GM12878 (cell line): ENCODE data around the gene TCL1B. TPM values are rescaled to one million over a fixed set of nuclear protein-coding genes. Genes with fewer than 3 reads are reported as not detected.
A peak's percentile ranks its signal among the peaks of the same experiment; 100 is the strongest.

Source experiments
- CBX3 ChIP-seq: fragments of 200-600 bp; sonication (generic); IDR thresholded peaks from 2 replicates; pipeline ENCODE4 v1.6.1; 2016; ENCODE audit warnings: low read depth, borderline replicate concordance
- CHD1 ChIP-seq: IDR thresholded peaks from 2 replicates; pipeline ENCODE4 v1.6.1; 2012; ENCODE audit warnings: low read depth, low read length, improper control_type of control experiment
- E2F8 ChIP-seq: fragments of 450-650 bp; IDR thresholded peaks from 2 replicates; pipeline ENCODE4 v1.6.1; 2018; ENCODE audit warnings: mild to moderate bottlenecking, low read depth, moderate library complexity; ENCODE audit not compliant: partially characterized antibody
- EED ChIP-seq: sonication (generic); IDR thresholded peaks from 2 replicates; pipeline ENCODE4 v1.6.1; 2016; ENCODE audit warnings: antibody characterized with exemption, low read depth
- HSF1 ChIP-seq: fragments of 150-350 bp; IDR thresholded peaks from 2 replicates; pipeline ENCODE4 v1.6.1; 2014; ENCODE audit warnings: mild to moderate bottlenecking, low read depth, low read length
- JUNB ChIP-seq: IDR thresholded peaks from 2 replicates; pipeline ENCODE4 v1.6.1; 2016; ENCODE audit warnings: antibody characterized with exemption, mild to moderate bottlenecking
- NFXL1 ChIP-seq: fragments of 450-650 bp; IDR thresholded peaks from 2 replicates; pipeline ENCODE4 v1.6.1; 2017; ENCODE audit warnings: antibody characterized with exemption, mild to moderate bottlenecking, borderline replicate concordance
- NR2F1 ChIP-seq: fragments of 450-650 bp; conservative IDR thresholded peaks from 2 replicates; pipeline ENCODE4 v1.6.1; 2017; ENCODE audit warnings: mild to moderate bottlenecking
- PAX8 ChIP-seq: fragments of 450-650 bp; IDR thresholded peaks from 2 replicates; pipeline ENCODE4 v1.6.1; 2017; ENCODE audit warnings: mild to moderate bottlenecking, moderate library complexity
- RCOR1 ChIP-seq: conservative IDR thresholded peaks from 2 replicates; pipeline ENCODE4 v1.6.1; 2012; ENCODE audit warnings: low read depth, low read length, improper control_type of control experiment
- RUNX3 ChIP-seq: IDR thresholded peaks from 2 replicates; pipeline ENCODE4 v1.6.1; 2012; ENCODE audit warnings: low read length, inconsistent platforms
- SP1 ChIP-seq: IDR thresholded peaks from one replicate; pipeline ENCODE4 v1.6.1; 2011; ENCODE audit warnings: low read depth, low read length
- SRF ChIP-seq, 2 experiments: IDR thresholded peaks; 2 replicates each; pipeline ENCODE4 v1.6.1; 2011; ENCODE audit warnings: low read depth in 2 of 2, low read length in 2 of 2, mild to moderate bottlenecking in 1 of 2, moderate library complexity in 1 of 2
- STAT3 ChIP-seq: IDR thresholded peaks from 2 replicates; pipeline ENCODE4 v1.6.1; 2011; ENCODE audit warnings: low read depth, low read length, improper control_type of control experiment
- TAF1 ChIP-seq: IDR thresholded peaks from 2 replicates; pipeline ENCODE4 v1.6.1; 2011; ENCODE audit warnings: mild to moderate bottlenecking, low read depth, low read length, borderline replicate concordance
- YY1 ChIP-seq: IDR thresholded peaks from 2 replicates; pipeline ENCODE4 v1.6.1; 2011; ENCODE audit warnings: low read depth, mild to moderate bottlenecking, low read length
- ZNF384 ChIP-seq: IDR thresholded peaks from 2 replicates; pipeline ENCODE4 v1.6.1; 2012; ENCODE audit warnings: low read depth, mild to moderate bottlenecking, low read length, improper control_type of control experiment, borderline replicate concordance
- ZSCAN29 ChIP-seq: fragments of 450-650 bp; IDR thresholded peaks from 2 replicates; pipeline ENCODE4 v1.6.1; 2017; ENCODE audit warnings: mild to moderate bottlenecking, moderate library complexity
- polyA plus RNA-seq, 11 experiments: library from polyadenylated mRNA; depleted of rRNA in 4 of 11; unstranded in 6 of 11; stranded (reverse) in 5 of 11; fragments of >200 nt; fragmentation: Nextera tagmentation in 4 of 11; fragmentation: Illumina TruSeq in 1 of 11; extraction: Ambion mirVana in 4 of 11; extraction: Trizol in 1 of 11; gene quantifications; 1 replicate in 1 of 11; 2 replicates in 10 of 11; pipeline versions ENCODE4 v1.2.1 to v1.2.3, GENCODE V29; 2011 to 2016; ENCODE audit warnings: inconsistent platforms in 2 of 11, missing spikeins in 2 of 11, low read depth in 1 of 11
- total RNA-seq, 4 experiments: library from RNA; depleted of rRNA in 3 of 4; stranded (reverse); fragments of >200 nt in 3 of 4; fragmentation: Illumina TruSeq in 1 of 4; extraction: Trizol in 1 of 4; gene quantifications; 2 replicates each; pipeline versions ENCODE4 v1.2.1 to v1.2.3, GENCODE V29; 2013 to 2021
- TF ChIP-seq, protein P1 (sequence below): IDR thresholded peaks from 2 replicates; pipeline ENCODE4 v1.6.1; 2012; ENCODE audit warnings: improper control_type of control experiment, low read depth, low read length; ENCODE audit not compliant: insufficient replicate concordance
- TF ChIP-seq, protein P2 (sequence below): IDR thresholded peaks from 2 replicates; pipeline ENCODE4 v1.6.1; 2012; ENCODE audit warnings: low read depth, low read length, improper control_type of control experiment

TCL1B gene
- total and polyA plus RNA-seq, 10 of the 15 experiments (the other 5 are each of a cell fraction or from before 2014, with no cell fraction given) = 0.10 to 0.18 (median 0.13) TPM; not detected in 6

DNA sequence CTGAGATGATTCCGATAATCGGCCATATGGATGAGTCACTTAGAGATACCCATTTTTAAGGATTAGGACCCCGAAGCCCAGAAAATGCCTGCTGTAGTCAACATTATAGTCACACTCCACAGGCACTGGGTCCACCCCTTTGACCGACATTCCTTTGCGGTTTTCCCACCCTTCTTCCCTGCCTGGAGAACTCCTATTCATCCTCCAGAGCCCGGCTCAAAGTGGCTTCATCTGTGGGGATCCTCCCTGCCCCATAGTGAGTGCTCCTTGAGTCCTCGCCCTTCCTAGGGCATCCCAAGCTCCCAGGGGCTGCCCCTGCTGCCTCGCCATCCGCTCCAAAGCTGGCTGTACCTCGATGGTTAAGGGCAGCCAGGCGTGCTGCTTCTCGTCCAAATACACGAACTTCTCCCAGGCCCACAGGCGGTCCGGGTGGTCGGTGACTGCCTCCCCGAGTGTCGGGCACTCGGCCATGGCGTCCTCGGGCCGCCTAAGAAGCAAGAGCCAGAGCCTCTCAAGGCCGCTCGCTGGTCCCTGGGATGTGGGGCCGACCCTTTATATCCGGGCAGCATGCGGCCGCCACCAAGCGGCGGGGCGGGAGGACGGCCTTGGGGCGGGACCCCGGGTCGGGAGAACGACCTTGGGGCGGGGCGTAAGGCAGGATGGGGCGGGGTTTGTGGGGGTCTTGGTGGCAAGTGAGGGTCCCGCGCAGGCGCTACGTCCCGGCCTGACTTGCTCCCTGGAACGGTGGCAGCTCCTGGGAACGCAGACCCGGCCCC, 27.6 kb downstream of the TCL1B start, which contains the start of gene TCL1A (continued):
- no peak for TF ChIP-seq E2F8
- TF ChIP-seq CHD1 = peak; percentile 60; the same call in 1 of the 2 replicates
- TF ChIP-seq EED = peak; percentile 34
- TF ChIP-seq PAX8 = no peak
- no peak for TF ChIP-seq NR2F1
- TF ChIP-seq ZSCAN29 = no peak
- TF ChIP-seq ZNF384 = no peak
- TF ChIP-seq RUNX3 = peak; percentile 58
- no peak for TF ChIP-seq SP1
- no peak for TF ChIP-seq RCOR1
- TF ChIP-seq SRF (IDR thresholded peaks at IDR 0.05; ENCODE audit: low read depth in 2 of 2, low read length in 2 of 2) = no peak
- TF ChIP-seq, protein P1, sequence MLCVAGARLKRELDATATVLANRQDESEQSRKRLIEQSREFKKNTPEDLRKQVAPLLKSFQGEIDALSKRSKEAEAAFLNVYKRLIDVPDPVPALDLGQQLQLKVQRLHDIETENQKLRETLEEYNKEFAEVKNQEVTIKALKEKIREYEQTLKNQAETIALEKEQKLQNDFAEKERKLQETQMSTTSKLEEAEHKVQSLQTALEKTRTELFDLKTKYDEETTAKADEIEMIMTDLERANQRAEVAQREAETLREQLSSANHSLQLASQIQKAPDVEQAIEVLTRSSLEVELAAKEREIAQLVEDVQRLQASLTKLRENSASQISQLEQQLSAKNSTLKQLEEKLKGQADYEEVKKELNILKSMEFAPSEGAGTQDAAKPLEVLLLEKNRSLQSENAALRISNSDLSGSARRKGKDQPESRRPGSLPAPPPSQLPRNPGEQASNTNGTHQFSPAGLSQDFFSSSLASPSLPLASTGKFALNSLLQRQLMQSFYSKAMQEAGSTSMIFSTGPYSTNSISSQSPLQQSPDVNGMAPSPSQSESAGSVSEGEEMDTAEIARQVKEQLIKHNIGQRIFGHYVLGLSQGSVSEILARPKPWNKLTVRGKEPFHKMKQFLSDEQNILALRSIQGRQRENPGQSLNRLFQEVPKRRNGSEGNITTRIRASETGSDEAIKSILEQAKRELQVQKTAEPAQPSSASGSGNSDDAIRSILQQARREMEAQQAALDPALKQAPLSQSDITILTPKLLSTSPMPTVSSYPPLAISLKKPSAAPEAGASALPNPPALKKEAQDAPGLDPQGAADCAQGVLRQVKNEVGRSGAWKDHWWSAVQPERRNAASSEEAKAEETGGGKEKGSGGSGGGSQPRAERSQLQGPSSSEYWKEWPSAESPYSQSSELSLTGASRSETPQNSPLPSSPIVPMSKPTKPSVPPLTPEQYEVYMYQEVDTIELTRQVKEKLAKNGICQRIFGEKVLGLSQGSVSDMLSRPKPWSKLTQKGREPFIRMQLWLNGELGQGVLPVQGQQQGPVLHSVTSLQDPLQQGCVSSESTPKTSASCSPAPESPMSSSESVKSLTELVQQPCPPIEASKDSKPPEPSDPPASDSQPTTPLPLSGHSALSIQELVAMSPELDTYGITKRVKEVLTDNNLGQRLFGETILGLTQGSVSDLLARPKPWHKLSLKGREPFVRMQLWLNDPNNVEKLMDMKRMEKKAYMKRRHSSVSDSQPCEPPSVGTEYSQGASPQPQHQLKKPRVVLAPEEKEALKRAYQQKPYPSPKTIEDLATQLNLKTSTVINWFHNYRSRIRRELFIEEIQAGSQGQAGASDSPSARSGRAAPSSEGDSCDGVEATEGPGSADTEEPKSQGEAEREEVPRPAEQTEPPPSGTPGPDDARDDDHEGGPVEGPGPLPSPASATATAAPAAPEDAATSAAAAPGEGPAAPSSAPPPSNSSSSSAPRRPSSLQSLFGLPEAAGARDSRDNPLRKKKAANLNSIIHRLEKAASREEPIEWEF = no peak
- TF ChIP-seq, protein P2, sequence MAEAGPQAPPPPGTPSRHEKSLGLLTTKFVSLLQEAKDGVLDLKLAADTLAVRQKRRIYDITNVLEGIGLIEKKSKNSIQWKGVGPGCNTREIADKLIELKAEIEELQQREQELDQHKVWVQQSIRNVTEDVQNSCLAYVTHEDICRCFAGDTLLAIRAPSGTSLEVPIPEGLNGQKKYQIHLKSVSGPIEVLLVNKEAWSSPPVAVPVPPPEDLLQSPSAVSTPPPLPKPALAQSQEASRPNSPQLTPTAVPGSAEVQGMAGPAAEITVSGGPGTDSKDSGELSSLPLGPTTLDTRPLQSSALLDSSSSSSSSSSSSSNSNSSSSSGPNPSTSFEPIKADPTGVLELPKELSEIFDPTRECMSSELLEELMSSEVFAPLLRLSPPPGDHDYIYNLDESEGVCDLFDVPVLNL = no peak
- peak; percentile 58; the same call in 1 of the 2 replicates for TF ChIP-seq TAF1
- no peak for TF ChIP-seq JUNB
- TF ChIP-seq CBX3 = no peak
- peak; percentile 79; the same call in 1 of the 2 replicates for TF ChIP-seq YY1
- no peak for TF ChIP-seq STAT3
- TF ChIP-seq NFXL1 = peak; percentile 26; the same call in 1 of the 2 replicates
- TF ChIP-seq HSF1 = no peak
